AG10803 (cell line): ENCODE results near the gene NR3C2.

Source experiments
- DNase-seq: peaks from one replicate; pipeline ENCODE4 v3.0.0; 2010; ENCODE audit warnings: low read depth
- H3K4me3 ChIP-seq: 2 replicates; pipeline ENCODE4 v1.5.1; 2011; ENCODE audit warnings: mild to moderate bottlenecking, low read length, control low read depth
- TF ChIP-seq, protein P1 (sequence below): conservative IDR thresholded peaks from 2 replicates; pipeline ENCODE4 v1.5.1; 2011; ENCODE audit warnings: mild to moderate bottlenecking, low read length, control low read depth, inconsistent platforms

The NR3C2 gene

DNA sequence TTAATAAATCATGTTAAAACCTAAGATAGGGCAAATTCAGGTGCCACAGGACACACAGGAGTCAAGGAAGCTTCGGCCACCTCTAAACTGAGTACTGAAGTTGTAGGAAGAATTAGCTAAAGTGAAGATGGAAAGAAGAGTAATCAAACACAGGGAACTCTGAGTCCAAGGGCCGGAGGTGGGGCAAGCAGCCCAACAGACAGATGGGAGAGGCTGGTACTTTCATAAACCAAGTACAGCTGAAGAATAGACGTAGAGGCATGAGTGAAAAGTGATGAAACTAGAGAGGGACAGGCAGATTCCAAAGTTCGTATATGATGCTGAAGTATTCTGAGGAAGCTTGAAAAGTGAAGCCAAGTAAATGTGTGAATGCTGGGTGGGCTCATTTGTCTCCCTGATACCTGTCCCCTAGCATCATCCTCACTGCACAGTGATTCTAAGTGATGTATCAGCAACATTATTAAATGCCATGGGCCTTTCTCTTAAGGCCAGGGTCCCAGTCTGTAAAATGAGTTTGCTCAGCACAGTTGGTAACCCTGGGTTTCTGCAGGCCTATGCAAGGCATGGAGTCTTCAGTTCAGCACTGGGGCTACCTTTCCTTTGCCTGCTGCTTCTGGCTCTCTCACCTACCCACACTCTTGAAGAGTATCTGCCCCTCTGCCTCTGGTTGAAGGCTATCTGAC, 203.3 kb downstream of the NR3C2 start:
- no peak for DNase-seq
- H3K4me3 ChIP-seq: no peak overlapping the region
- TF ChIP-seq, protein P1, sequence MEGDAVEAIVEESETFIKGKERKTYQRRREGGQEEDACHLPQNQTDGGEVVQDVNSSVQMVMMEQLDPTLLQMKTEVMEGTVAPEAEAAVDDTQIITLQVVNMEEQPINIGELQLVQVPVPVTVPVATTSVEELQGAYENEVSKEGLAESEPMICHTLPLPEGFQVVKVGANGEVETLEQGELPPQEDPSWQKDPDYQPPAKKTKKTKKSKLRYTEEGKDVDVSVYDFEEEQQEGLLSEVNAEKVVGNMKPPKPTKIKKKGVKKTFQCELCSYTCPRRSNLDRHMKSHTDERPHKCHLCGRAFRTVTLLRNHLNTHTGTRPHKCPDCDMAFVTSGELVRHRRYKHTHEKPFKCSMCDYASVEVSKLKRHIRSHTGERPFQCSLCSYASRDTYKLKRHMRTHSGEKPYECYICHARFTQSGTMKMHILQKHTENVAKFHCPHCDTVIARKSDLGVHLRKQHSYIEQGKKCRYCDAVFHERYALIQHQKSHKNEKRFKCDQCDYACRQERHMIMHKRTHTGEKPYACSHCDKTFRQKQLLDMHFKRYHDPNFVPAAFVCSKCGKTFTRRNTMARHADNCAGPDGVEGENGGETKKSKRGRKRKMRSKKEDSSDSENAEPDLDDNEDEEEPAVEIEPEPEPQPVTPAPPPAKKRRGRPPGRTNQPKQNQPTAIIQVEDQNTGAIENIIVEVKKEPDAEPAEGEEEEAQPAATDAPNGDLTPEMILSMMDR: no peak

DNA sequence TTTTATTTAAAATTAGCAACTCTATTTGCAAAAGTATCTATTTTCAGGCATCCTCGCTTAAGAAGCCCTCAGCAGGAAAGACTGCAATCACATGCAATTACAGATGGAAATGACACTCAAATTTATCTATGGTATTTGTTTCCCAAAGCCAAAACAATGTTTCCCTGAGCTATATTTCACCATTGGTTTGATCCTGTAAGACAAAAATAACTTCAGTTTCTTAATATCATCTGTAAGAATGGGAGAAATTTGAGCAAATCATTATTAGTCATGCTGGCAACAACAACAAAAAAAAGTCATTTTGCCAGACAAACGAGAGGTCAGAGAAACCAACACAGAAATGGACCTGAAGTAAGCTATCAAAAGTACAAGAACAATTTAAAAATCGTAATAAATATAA, 204.1 kb downstream of the NR3C2 start:
- no peak overlapping the region for H3K4me3 ChIP-seq
- DNase-seq: peak; percentile 43

DNA sequence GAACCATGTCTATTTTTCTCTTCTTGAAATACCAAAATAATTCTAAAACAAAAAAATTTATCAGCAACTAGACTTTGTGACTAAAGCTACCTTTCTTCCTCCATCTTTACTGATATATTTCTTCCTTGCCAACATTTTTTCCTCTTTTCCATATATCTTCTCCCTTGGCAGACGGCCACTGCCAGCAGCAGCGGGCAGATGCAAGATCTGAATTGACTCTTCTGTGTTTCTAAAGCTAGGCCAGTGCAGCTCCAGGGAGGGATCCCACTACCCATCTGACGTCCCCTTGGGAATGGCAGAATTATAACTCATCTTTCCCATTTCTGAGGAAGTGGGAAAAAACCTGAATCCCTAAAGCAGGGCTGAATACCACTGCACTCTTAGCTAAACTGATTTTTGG, 206.4 kb downstream of the NR3C2 start:
- no peak overlapping the region for H3K4me3 ChIP-seq
- TF ChIP-seq, protein P1: no peak
- no peak for DNase-seq

More for the DNA sequence above, 204.1 kb downstream of the NR3C2 start:
- TF ChIP-seq, protein P1: no peak

DNA sequence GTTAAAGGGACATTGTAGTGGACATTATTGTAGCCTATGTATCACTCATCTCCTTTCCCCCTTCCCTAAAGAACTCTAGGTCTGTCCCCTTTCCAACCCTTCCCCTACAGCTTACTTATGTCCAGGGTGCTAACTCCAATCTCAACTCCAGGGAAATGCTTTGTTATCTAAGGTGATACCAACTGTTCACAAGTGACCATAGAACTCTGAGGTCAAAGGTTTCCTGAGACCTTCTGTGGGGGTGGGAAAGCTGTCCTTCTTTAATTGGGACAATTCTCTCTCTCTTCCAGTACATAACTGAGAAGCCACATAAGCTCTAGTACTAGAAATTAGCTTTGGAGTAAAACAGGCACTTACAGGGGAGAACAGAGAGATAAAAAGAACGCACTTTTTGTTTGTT, 212.4 kb downstream of the NR3C2 start:
- H3K4me3 ChIP-seq: no peak overlapping the region
- no peak for DNase-seq
- TF ChIP-seq, protein P1: no peak

DNA sequence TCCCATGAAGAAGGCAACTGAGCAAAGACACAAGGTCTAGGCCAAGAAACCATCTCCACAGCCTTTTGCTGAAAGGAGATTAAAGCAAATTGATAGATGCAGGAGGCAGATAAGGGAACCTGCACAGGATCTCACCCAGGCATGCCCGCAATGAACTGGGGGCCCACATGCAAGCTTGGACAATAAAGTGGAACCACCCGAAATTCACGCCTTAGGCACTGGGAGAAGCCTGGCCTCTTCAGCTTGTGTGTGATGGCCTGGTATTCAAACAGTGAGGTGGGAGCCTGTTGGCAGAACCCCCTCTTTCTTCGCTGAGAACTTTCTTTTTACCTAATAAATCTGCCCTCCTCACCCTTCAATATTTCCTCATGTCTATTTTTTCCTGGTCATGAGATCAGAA, 213.2 kb downstream of the NR3C2 start:
- no peak overlapping the region for H3K4me3 ChIP-seq

DNA sequence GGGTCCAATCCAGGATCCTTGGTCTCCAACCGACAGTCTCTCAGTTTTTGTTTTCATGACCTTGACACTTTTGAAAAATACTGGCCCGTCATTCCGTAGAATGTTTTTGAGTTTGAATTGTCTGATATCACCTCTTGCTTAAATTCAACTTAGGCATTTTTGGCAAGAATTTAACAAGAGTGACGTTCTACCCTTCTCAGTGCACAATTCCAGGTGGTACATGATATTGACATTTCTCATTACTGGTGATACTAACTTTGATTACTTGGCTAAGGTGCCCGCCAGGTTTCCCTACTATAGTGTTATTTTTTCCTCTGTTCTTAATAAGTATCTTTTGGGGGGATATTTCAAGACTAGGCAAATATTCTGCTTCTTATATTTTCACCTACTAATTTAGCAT, 215.1 kb downstream of the NR3C2 start:
- TF ChIP-seq, protein P1: no peak

More for the DNA sequence above, 213.2 kb downstream of the NR3C2 start:
- no peak for DNase-seq
- TF ChIP-seq, protein P1: no peak

DNA sequence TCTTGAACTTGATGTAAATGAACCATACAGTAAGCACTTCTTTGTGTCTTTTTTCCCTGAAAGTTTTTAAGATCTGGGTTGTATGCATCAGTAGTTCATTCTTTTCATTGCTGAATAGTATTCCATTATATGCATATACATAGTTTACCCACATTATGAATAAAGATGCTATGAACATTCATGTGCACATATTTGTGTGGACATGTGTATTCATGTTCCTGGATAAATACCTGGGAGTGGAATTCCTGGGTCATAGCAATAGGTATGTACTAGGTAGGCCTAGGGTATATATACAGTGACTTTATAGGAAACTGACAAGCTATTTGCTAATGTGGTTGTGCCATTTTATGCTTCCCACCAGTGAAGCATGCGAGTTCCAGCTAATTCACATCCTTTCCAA, 215.9 kb downstream of the NR3C2 start:
- TF ChIP-seq, protein P1: no peak
- DNase-seq: no peak
- H3K4me3 ChIP-seq: no peak overlapping the region

More for the DNA sequence above, 215.1 kb downstream of the NR3C2 start:
- DNase-seq: no peak
- H3K4me3 ChIP-seq: no peak overlapping the region
